ENCODE measurements around the gene PCSK5.
"Not testable (repeated sequence)": the region's sequence is repeated elsewhere in the genome, so short reads cannot be mapped to it uniquely, and the experiment has no call there.

PCSK5 gene

DNA sequence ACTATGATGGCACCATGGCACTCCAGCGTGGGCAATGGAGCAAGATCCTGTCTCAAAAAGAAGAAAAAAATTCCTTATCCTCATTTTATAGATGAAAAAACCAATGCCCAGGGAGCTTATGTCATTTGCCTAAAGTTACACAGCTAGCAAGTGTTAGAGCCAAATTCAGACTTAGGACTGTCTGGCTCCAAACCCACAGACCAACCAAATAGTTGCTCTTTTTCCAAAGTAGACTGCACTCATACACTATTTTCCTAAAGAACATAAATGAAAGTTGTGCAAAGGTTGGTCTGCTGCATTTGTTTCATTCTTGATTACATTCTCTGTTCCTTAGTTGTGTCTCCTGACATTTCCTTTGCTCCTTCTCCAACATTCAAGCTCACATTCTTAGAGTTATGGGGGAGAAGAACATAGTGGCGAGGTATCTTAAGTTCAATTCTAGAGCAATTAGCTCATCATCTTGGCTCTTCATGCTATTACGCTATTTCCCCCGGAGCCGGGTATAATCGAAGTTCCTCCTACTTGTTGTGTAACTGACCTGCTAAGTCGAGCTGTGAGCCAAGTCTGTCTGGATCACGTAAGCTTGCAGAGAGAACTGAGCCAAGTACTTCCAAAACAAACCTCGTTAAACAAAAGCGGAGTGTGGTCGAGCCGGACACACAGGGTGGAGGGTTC, 365.4 kb downstream of the PCSK5 start:
- no peak for DNase-seq

GRCh38 chr9:76257311-76257710, 366.8 kb downstream of the PCSK5 start:
- DNase-seq: no peak

GRCh38 chr9:76266649-76267283, 376.3 kb downstream of the PCSK5 start:
- DNase-seq: no peak

DNA sequence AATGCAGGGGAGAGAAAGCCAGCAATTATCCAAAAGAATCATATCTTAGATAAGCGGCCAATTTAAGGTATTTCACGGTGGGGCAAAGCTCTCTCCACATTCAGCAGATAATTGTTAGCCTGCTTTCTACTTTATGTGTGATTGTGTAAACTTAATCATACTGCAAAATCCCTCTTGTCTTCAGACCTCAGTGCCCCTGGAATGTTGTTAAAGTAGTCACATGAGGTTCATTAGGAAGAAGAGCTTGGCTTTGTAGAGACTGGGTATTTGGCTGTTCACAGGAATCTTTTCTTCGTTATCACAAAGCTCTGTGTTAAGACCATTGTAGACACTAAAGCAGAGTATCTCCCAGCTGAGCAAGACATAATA, 376.8 kb downstream of the PCSK5 start:
- DNase-seq: no peak

DNA sequence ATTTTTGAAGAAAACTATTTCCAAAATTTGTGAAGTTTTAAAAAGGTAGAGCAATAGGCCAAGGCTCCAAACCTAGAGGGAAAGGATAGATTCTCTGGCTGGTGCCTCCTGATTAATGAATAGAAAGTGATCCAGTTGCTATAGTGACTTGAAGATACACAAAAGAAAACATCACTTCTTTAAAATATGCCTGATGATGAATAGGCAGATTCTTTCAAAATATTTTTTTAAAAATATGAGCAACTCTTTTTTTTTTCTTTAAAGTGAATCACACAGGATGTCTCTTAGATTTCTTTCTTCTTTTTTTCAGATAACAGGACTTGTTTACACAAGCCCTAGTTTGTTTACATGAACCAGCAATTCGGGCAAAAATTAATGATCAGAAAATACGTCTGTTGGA, 379.3 kb downstream of the PCSK5 start:
- no peak for DNase-seq

DNA sequence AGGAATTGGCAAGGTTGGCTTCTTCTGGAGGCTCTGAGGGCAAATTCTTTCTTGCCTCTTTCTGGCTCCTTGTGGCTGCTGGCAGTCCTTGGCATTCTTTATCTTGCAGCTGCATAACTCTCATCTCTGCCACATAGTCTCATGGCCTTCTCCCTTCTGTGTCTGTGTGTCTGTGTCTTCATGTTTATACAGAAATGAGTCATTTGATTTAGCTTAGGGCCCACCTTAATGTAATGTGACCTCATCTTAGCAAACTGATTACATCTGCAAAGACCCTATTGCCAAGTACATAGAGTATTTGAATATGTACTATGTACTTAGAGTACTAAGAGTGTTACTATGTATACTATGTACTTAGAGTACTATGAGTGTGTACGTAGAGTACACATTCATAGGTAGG, 381.3 kb downstream of the PCSK5 start:
- DNase-seq: no peak

DNA sequence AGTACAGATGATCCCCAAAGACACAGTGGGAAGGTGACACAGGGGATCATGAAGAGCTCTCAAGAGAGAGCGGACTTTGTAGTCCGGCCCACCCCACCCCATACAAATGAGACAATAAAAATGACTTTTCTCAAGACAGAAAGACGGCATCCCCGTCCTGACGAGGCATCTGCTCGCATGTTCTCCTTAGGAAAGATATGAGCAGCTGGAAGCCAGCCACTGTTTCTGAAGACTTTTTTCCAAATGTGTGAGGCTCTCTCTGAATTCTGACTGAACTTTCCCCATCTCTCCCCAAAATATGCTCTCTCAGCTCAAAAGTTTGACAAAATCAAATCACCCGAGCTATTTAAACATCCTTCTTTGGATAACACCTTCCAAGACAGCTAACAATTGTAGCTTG, 398.6 kb downstream of the PCSK5 start:
- DNase-seq: no peak

GRCh38 chr9:76289703-76290102, 399.2 kb downstream of the PCSK5 start:
- DNase-seq: no peak

GRCh38 chr9:76290555-76290954, 400.1 kb downstream of the PCSK5 start:
- no peak for DNase-seq

DNA sequence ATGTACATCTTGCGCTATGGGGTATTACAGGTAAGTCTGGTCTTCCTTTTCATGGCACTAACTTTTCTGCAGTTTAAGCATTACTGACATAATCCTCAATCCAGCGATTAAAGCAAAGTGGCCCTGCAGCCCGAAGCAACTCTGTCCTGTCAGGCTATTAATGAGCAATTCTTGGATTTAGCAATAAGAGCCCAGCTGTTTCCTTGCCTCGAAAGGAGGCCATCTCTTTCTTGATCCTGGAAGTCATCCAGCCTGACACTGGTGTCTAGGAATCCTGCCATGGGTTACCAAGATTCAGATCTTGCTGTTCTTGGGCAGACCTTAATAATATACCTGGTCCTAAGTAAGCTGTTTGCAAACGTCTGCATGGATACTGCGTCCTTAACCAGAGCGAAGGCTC, 401.8 kb downstream of the PCSK5 start:
- DNase-seq: no peak

DNA sequence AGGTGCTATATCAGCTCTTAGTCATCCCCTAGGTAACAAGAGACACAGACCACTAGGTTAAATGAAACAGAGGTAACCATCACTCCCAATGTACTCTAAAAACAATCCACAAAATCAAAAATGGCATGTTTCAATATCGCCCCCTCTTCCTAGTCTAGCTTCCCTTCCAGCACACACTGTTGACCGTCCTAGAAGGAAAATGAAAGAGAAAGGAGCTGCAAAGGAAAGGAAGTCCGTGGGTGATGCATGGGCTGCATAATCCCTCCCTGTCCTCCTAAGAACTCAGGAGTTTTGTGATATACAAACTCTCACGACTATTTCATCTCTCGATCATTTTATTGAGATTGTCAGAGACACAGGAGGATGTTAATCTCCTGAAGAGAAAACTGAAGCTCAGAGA, 402.2 kb downstream of the PCSK5 start:
- DNase-seq: no peak

GRCh38 chr9:76294301-76294700, 403.8 kb downstream of the PCSK5 start:
- no peak for DNase-seq

DNA sequence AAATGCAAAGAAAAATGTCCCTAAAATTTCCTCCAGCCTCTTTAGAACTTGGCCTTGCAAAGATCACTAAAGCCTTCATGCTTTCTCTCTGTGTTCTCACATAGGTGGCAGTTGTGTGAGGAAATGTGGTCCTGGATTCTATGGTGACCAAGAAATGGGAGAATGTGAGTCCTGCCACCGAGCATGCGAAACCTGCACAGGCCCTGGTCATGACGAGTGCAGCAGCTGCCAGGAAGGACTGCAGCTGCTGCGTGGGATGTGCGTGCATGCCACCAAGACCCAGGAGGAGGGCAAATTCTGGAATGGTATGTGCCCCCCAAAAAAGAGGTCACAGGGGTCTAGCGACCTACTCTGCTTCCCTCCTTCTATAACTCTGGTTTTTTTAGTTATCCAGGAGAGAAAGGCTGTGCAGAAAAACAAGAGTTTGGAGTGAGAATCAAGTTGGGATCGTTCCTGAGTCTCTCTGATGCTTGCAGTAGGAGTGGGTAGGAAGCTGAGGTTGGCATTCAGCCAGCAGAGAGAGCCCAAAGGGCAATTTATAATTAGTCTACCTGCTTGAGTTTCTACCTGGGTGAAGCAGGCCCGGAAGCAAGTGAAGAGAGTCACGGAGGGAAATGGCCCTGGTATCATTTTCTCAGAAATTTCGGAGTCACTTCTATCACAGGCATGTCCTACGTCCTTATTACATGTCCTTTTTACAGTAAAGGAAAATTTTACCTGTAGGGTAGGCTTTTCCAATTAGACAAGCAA, 406.3 kb downstream of the PCSK5 start:
- DNase-seq: peak; percentile 9

GRCh38 chr9:76297721-76298239, 407.3 kb downstream of the PCSK5 start:
- DNase-seq: peak; percentile 46

DNA sequence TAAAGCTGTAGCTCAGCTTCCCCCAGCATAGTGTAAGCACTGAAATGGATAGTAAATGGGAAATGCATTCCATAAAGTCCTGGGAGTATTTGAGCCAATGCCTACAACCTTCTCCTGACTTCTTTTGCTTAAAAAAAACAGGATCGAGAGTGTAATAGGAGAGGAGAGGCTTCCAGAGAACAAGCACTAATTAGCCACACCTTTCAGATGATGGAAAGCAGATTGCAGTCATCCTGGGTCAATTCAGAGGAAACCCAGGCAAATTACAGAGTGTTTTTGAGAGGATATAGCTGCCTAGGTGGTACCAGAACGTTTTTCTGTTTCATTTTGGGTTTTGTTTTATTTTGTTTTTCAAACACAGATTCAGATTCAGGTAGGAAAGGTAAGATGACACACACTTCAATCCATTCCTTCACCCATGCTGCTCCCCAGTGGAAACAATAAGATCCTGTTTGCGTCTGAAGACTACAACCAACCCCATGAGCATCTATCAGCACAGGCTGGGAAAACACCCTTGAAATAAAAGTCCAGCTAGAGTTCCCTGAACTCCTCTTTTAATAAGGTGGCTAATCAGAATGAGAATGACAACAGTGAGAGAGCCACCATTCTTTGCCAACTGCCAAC, 408.2 kb downstream of the PCSK5 start:
- DNase-seq: no peak

GRCh38 chr9:76302543-76302942, 412.1 kb downstream of the PCSK5 start:
- no peak for DNase-seq

DNA sequence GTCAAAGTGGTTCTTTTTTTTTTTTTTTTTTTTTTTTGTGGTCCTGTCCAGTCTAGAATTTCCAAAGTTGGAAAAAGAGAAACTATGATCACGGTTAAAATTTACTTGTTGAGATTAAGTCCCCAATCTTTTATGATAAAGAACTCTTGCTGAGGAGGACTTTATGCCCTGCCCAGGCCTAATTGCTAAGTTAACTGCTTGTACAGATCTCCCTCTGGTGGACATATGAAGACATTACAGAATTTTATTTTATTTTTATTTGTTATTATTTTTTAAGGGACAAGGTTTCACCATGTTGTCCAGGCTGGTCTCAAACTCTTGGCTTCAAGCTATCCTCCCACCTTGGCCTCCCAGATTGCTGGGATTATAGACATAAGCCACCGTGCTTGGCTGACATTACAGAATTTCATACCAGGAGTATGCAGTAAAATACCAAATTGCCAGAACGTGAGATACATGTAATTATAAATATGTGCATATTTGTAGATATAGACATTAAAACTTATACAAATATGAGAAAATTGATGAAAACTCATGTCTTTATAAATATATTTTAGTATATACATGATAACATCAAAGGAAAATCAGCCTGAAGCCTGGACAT, 412.6 kb downstream of the PCSK5 start:
- peak; percentile 7 for DNase-seq

GRCh38 chr9:76307047-76307446, 416.6 kb downstream of the PCSK5 start:
- not testable (repeated sequence) for DNase-seq

GRCh38 chr9:76310577-76310976, 420.1 kb downstream of the PCSK5 start:
- DNase-seq: no peak

DNA sequence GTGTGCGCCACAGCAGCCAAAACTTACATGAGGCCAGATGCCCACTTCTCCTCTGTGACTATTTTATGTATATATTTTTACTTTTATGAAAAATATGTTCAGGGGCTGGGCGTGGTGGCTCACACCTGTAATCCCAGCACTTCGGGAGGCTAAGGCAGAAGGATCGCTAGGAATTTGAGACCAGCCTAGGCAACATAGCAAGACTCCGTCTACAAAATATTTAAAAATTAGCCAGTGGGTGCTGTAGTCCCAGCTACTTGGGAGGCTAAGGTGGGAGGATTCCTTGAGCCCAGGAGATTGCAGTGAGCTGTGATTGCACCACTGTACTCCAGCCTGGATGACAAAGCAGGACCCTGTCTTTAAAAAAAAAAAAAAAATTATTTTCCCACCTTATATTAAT, 420.5 kb downstream of the PCSK5 start:
- DNase-seq: no peak

DNA sequence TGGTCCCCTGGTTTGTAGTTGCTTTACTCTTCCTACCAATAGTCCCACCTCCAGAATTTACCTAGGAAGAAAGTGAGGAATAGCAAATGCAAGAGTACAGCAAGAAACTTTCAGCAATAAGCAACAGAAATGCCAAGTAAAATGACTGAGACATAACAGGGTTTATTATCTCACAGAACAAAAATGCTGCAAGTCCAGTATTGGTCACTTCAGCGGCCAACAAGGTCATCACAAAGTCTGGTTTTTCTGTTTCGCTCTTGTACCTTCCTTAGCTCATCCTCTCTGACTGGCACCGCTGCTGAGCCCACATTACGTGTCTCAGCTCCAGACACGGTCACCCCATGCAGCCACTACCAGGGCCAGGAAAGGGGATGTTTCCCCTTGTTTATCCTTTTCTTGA, 421.1 kb downstream of the PCSK5 start:
- no peak for DNase-seq

DNA sequence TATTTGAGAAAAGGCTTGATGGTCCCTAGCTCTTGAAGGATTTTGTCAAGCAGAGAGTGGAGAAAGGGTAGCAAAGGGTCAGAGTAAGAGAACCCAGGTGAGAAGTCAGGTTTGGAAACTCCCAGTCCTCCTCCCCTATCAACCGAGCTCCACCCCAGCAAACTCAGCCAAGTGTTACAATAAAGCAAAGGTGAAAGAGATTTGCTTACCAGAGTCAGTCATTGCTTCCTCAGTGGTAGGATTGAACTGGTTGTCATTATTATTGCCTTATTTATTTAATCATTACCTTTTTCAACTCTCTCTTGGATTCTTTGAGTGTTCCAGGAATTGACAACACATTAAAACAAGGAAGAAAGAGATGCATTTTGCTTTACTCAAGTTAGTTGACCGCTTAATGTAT, 423.3 kb downstream of the PCSK5 start:
- DNase-seq: no peak

DNA sequence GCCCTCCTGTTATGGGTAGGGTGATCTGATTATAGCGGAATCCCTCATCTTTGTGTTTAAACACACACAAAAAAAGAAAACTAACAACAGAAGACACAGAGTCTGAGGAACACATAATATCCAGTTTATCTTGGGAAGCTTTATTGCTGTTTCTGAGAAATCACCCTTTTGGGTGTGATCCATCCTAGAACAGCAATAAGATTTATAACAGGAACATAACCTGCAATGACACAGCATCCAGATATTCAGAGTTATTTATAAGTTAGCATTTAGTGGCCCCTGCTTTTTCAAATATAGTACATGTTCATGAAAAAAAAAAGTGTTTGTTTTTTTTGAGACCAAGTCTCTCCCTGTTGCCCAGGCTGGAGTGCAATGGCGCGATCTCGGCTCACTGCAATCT, 423.8 kb downstream of the PCSK5 start:
- no peak for DNase-seq

Measured in right kidney (tissue), 1 donor.